Esophagus squamous epithelium (tissue), 4 donors: Measurements from ENCODE around the gene WDR36.

Experiments used
- CTCF ChIP-seq, 6 experiments: fragments of 450-650 bp in 4 of 6; fragments of 200-600 bp in 2 of 6; sonication (generic) in 2 of 6; IDR thresholded peaks; one replicate each; pipeline ENCODE4 v1.5.1; 2016 to 2019; ENCODE audit warnings: antibody characterized with exemption in 6 of 6, mild to moderate bottlenecking in 4 of 6, moderate library complexity in 4 of 6
- POLR2A ChIP-seq, 4 donors: fragments of 450-650 bp; IDR thresholded peaks; one replicate each; pipeline ENCODE4 v1.6.1; 2017; ENCODE audit warnings: antibody characterized with exemption in 4 of 4, mild to moderate bottlenecking in 4 of 4, moderate library complexity in 3 of 4

- TF ChIP-seq CTCF (IDR thresholded peaks at IDR 0.05) = no peak
- TF ChIP-seq POLR2A (IDR thresholded peaks at IDR 0.05) = no peak
Observed at GRCh38 chr5:111168608-111169007, 76.5 kb downstream of the WDR36 start.
